Islet of Langerhans (tissue), 1 donor: ENCODE data around the gene CYP2D6.
"Not testable (repeated sequence)": the region's sequence is repeated elsewhere in the genome, so short reads cannot be mapped to it uniquely, and the experiment has no call there.

Source experiments
- FAIRE-seq: peaks from one replicate; lab custom pipeline; 2011; peaks lifted over from hg19 to GRCh38; lab: Jason Lieb, UNC

Gene CYP2D6

GRCh38 chr22:42158456-42159132, 28.0 kb upstream of the CYP2D6 start:
- FAIRE-seq = no peak

GRCh38 chr22:42156598-42156997, 26.0 kb upstream of the CYP2D6 start:
- FAIRE-seq = no peak

- no peak for FAIRE-seq
These were observed 25.5 kb upstream of the CYP2D6 start for GRCh38 chr22:42156121-42156520.

GRCh38 chr22:42155053-42155543, 24.5 kb upstream of the CYP2D6 start:
- FAIRE-seq = no peak

- no peak for FAIRE-seq
These were observed 23.9 kb upstream of the CYP2D6 start for GRCh38 chr22:42154293-42155052.

- FAIRE-seq = no peak
These were observed 22.2 kb upstream of the CYP2D6 start for GRCh38 chr22:42152661-42153270.

GRCh38 chr22:42151924-42152635, 21.5 kb upstream of the CYP2D6 start:
- FAIRE-seq = no peak

- FAIRE-seq = no peak
These were observed 20.3 kb upstream of the CYP2D6 start for GRCh38 chr22:42150727-42151590.

GRCh38 chr22:42149798-42150197, 19.2 kb upstream of the CYP2D6 start:
- not testable (repeated sequence) for FAIRE-seq

- FAIRE-seq = no peak
These were observed 14.6 kb upstream of the CYP2D6 start for GRCh38 chr22:42145175-42145574.

GRCh38 chr22:42143859-42144822, 13.5 kb upstream of the CYP2D6 start:
- not testable (repeated sequence) for FAIRE-seq

- FAIRE-seq = no peak
These were observed 12.3 kb upstream of the CYP2D6 start for GRCh38 chr22:42142771-42143461.

- not testable (repeated sequence) for FAIRE-seq
These were observed 10.9 kb upstream of the CYP2D6 start for GRCh38 chr22:42141307-42142057.

GRCh38 chr22:42140153-42140552, 9.5 kb upstream of the CYP2D6 start:
- FAIRE-seq = not testable (repeated sequence)

- not testable (repeated sequence) for FAIRE-seq
These were observed 8.9 kb upstream of the CYP2D6 start for GRCh38 chr22:42139508-42139907.

- no peak for FAIRE-seq
These were observed 8.4 kb upstream of the CYP2D6 start for GRCh38 chr22:42138972-42139371.

GRCh38 chr22:42138122-42138770, 7.6 kb upstream of the CYP2D6 start:
- no peak for FAIRE-seq

GRCh38 chr22:42135688-42136087, 5.1 kb upstream of the CYP2D6 start:
- FAIRE-seq = not testable (repeated sequence)
